Liver (tissue), 9 donors: Measurements from ENCODE around the gene TBC1D1. TPM values are rescaled to one million over a fixed set of nuclear protein-coding genes. Genes with fewer than 3 reads are reported as not detected.

Experiments used
- DNase-seq: peaks from one replicate; pipeline ENCODE4 v3.0.0-alpha.2; 2017; ENCODE audit warnings: low spot score
- H3K27ac ChIP-seq, 2 donors: one replicate each; pipeline ENCODE4 v1.7.0; 2013; ENCODE audit warnings: inconsistent platforms in 2 of 2, low read length in 2 of 2, control low read depth in 1 of 2, low read depth in 1 of 2, mild to moderate bottlenecking in 1 of 2
- H3K27me3 ChIP-seq, 4 donors: one replicate each; pipeline versions ENCODE4 v1.6.1 to v1.7.0; 2013; ENCODE audit warnings: low read length in 3 of 4, inconsistent platforms in 1 of 4, mild to moderate bottlenecking in 1 of 4, moderate library complexity in 1 of 4; ENCODE audit not compliant: control insufficient read depth in 4 of 4, insufficient read depth in 4 of 4
- H3K36me3 ChIP-seq, 4 donors: one replicate each; pipeline versions ENCODE4 v1.6.1 to v1.7.0; 2013; ENCODE audit warnings: low read length in 3 of 4, mild to moderate bottlenecking in 3 of 4, low read depth in 1 of 4, moderate library complexity in 1 of 4; ENCODE audit not compliant: control insufficient read depth in 4 of 4, insufficient read depth in 3 of 4
- H3K4me1 ChIP-seq, 4 donors: one replicate each; pipeline versions ENCODE4 v1.6.1 to v1.7.0; 2013; ENCODE audit warnings: low read length in 3 of 4, mild to moderate bottlenecking in 3 of 4, moderate library complexity in 1 of 4; ENCODE audit not compliant: control insufficient read depth in 4 of 4, insufficient read depth in 4 of 4
- H3K4me3 ChIP-seq, 3 donors: one replicate each; pipeline versions ENCODE4 v1.6.1 to v1.7.0; 2013; ENCODE audit warnings: low read length in 3 of 3, control low read depth in 1 of 3, low read depth in 1 of 3, mild to moderate bottlenecking in 1 of 3
- H3K9ac ChIP-seq, 2 donors: one replicate each; pipeline ENCODE4 v1.7.0; 2013; ENCODE audit warnings: low read length in 2 of 2, mild to moderate bottlenecking in 2 of 2, moderate library complexity in 2 of 2, control low read depth in 1 of 2, low read depth in 1 of 2
- H3K9me3 ChIP-seq, 4 donors: one replicate each; pipeline versions ENCODE4 v1.6.1 to v1.7.0; 2013; ENCODE audit warnings: low read length in 3 of 4; ENCODE audit not compliant: control insufficient read depth in 4 of 4
- EGR1 ChIP-seq, 2 donors: IDR thresholded peaks; 2 replicates each; pipeline ENCODE4 v1.6.1; 2016 to 2018; ENCODE audit warnings: antibody characterized with exemption in 2 of 2, low read depth in 2 of 2
- FOXA1 ChIP-seq: IDR thresholded peaks from 2 replicates; pipeline ENCODE4 v1.6.1; 2016; ENCODE audit warnings: antibody characterized with exemption
- FOXA2 ChIP-seq: IDR thresholded peaks from 2 replicates; pipeline ENCODE4 v1.6.1; 2016; ENCODE audit warnings: antibody characterized with exemption
- GABPA ChIP-seq, 2 donors: IDR thresholded peaks in 1 of 2; conservative IDR thresholded peaks in 1 of 2; 2 replicates each; pipeline ENCODE4 v1.6.1; 2016; ENCODE audit warnings: antibody characterized with exemption in 2 of 2, mild to moderate bottlenecking in 1 of 2, moderate library complexity in 1 of 2
- HNF4A ChIP-seq, 2 donors: conservative IDR thresholded peaks; 2 replicates each; pipeline ENCODE4 v1.6.1; 2016; ENCODE audit warnings: antibody characterized with exemption in 2 of 2, mild to moderate bottlenecking in 2 of 2
- HNF4G ChIP-seq: IDR thresholded peaks from 2 replicates; pipeline ENCODE4 v1.6.1; 2016; ENCODE audit warnings: antibody characterized with exemption
- JUND ChIP-seq, 2 donors: IDR thresholded peaks; 2 replicates each; pipeline ENCODE4 v1.6.1; 2016; ENCODE audit warnings: antibody characterized with exemption in 2 of 2
- NR2F2 ChIP-seq: IDR thresholded peaks from 2 replicates; pipeline ENCODE4 v1.6.1; 2016; ENCODE audit warnings: antibody characterized with exemption
- RAD21 ChIP-seq, 2 donors: IDR thresholded peaks; 2 replicates each; pipeline ENCODE4 v1.6.1; 2016; ENCODE audit warnings: antibody characterized with exemption in 2 of 2, mild to moderate bottlenecking in 2 of 2
- RXRA ChIP-seq, 2 donors: IDR thresholded peaks; 2 replicates each; pipeline ENCODE4 v1.6.1; 2017 to 2018; ENCODE audit warnings: antibody characterized with exemption in 2 of 2, mild to moderate bottlenecking in 1 of 2
- SP1 ChIP-seq: IDR thresholded peaks from 2 replicates; pipeline ENCODE4 v1.6.1; 2018; ENCODE audit warnings: antibody characterized with exemption, mild to moderate bottlenecking
- TAF1 ChIP-seq: conservative IDR thresholded peaks from 2 replicates; pipeline ENCODE4 v1.6.1; 2016; ENCODE audit warnings: antibody characterized with exemption, mild to moderate bottlenecking
- YY1 ChIP-seq: IDR thresholded peaks from 2 replicates; pipeline ENCODE4 v1.6.1; 2016; ENCODE audit warnings: antibody characterized with exemption, mild to moderate bottlenecking
- WGBS: extraction: QIAGEN DNeasy Blood & Tissue Kit; methylation state at CpG from one replicate; pipeline ENCODE4 v1.1.7; 2013; 5-methylcytosine and 5-hydroxymethylcytosine counted together
- polyA plus RNA-seq, 2 donors: library from polyadenylated mRNA; stranded (reverse) in 1 of 2; unstranded in 1 of 2; fragments of 200-250 nt in 1 of 2; fragments of >200 nt in 1 of 2; fragmentation: Nextera tagmentation in 1 of 2; extraction: Ambion mirVana in 1 of 2; gene quantifications; one replicate each; pipeline versions ENCODE4 v1.2.1 to v1.2.3, GENCODE V29; 2013 to 2015
- total RNA-seq, 2 donors: library from RNA; depleted of rRNA; stranded (reverse); fragments of >200 nt; gene quantifications; one replicate each; pipeline ENCODE4 v1.2.3, GENCODE V29; 2014
- TF ChIP-seq, protein P1 (sequence below): IDR thresholded peaks from 2 replicates; pipeline ENCODE4 v1.6.1; 2016; ENCODE audit warnings: antibody characterized with exemption, mild to moderate bottlenecking
- TF ChIP-seq, protein P2 (sequence below): IDR thresholded peaks from 2 replicates; pipeline ENCODE4 v1.6.1; 2016; ENCODE audit warnings: antibody characterized with exemption
- TF ChIP-seq, protein P3 (sequence below): IDR thresholded peaks from 2 replicates; pipeline ENCODE4 v1.6.1; 2016; ENCODE audit warnings: antibody characterized with exemption
- TF ChIP-seq, protein P4 (sequence below): IDR thresholded peaks from 2 replicates; pipeline ENCODE4 v1.6.1; 2016; ENCODE audit warnings: antibody characterized with exemption
- TF ChIP-seq, protein P5 (sequence below): fragments of 150-350 bp; IDR thresholded peaks from 2 replicates; pipeline ENCODE4 v1.5.1; 2017; ENCODE audit warnings: improper control_type of control experiment, low read depth, low read length; ENCODE audit not compliant: missing input control
- donor health status: healthy.
- donor health status: healthy.
- donor health status: healthy.
- donor health status: healthy.
- donor health status: healthy.

Gene TBC1D1
- total and polyA plus RNA-seq, 4 donors, result 15.6 to 41.4 (median 20.9) TPM

DNA sequence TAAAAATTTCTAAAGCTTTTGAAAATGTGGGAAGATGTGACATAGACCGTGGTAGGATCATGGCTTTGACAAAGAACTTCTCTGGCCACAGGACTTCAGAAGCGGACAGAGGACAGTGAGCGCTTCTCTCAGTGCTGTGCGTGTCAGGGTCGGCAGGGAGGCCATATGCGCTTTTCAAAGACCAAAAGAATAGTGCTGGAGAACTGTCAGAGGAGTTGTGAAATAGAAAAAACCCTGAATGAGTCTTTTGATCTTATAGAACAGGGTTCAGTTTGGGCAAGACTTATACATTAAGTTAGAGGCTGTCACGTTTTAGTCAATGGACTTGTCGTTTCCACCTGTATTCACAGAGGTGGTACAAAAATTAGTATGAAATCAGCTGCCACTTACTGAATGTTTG is 146.7 kb downstream of the TBC1D1 start:
- H3K27ac ChIP-seq, result no peak overlapping the region
- no peak overlapping the region for H3K4me3 ChIP-seq
- H3K27me3 ChIP-seq, result no peaks in the 10 kb centered on the region
- H3K9me3 ChIP-seq, result no peaks in the 10 kb centered on the region
- no peak for DNase-seq
- H3K4me1 ChIP-seq, result no peaks in the 10 kb centered on the region
- no peak overlapping the region for H3K9ac ChIP-seq
- 95% methylated on average over 8 of the region's 8 CpGs for WGBS
- H3K36me3 ChIP-seq, result peaks cover 0 to 19% (median 9%) of the 10 kb centered on the region in 4 donors
- TF ChIP-seq JUND (IDR thresholded peaks at IDR 0.05) (no peak), SP1 (no peak), EGR1 (IDR thresholded peaks at IDR 0.05; ENCODE audit: low read depth in 2 of 2) (no peak), NR2F2 (no peak), HNF4A (conservative IDR thresholded peaks at IDR 0.05) (no peak), GABPA (IDR thresholded peaks at IDR 0.05 in 1 of 2, conservative IDR thresholded peaks at IDR 0.05 in 1 of 2) (no peak), TAF1 (no peak), RXRA (IDR thresholded peaks at IDR 0.05) (no peak), HNF4G (no peak), RAD21 (IDR thresholded peaks at IDR 0.05) (no peak), YY1 (no peak), FOXA2 (no peak), FOXA1 (no peak)
- TF ChIP-seq, protein P1, sequence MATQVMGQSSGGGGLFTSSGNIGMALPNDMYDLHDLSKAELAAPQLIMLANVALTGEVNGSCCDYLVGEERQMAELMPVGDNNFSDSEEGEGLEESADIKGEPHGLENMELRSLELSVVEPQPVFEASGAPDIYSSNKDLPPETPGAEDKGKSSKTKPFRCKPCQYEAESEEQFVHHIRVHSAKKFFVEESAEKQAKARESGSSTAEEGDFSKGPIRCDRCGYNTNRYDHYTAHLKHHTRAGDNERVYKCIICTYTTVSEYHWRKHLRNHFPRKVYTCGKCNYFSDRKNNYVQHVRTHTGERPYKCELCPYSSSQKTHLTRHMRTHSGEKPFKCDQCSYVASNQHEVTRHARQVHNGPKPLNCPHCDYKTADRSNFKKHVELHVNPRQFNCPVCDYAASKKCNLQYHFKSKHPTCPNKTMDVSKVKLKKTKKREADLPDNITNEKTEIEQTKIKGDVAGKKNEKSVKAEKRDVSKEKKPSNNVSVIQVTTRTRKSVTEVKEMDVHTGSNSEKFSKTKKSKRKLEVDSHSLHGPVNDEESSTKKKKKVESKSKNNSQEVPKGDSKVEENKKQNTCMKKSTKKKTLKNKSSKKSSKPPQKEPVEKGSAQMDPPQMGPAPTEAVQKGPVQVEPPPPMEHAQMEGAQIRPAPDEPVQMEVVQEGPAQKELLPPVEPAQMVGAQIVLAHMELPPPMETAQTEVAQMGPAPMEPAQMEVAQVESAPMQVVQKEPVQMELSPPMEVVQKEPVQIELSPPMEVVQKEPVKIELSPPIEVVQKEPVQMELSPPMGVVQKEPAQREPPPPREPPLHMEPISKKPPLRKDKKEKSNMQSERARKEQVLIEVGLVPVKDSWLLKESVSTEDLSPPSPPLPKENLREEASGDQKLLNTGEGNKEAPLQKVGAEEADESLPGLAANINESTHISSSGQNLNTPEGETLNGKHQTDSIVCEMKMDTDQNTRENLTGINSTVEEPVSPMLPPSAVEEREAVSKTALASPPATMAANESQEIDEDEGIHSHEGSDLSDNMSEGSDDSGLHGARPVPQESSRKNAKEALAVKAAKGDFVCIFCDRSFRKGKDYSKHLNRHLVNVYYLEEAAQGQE, result no peak
- TF ChIP-seq, protein P2, sequence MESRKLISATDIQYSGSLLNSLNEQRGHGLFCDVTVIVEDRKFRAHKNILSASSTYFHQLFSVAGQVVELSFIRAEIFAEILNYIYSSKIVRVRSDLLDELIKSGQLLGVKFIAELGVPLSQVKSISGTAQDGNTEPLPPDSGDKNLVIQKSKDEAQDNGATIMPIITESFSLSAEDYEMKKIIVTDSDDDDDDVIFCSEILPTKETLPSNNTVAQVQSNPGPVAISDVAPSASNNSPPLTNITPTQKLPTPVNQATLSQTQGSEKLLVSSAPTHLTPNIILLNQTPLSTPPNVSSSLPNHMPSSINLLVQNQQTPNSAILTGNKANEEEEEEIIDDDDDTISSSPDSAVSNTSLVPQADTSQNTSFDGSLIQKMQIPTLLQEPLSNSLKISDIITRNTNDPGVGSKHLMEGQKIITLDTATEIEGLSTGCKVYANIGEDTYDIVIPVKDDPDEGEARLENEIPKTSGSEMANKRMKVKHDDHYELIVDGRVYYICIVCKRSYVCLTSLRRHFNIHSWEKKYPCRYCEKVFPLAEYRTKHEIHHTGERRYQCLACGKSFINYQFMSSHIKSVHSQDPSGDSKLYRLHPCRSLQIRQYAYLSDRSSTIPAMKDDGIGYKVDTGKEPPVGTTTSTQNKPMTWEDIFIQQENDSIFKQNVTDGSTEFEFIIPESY, result no peak
- TF ChIP-seq, protein P3, sequence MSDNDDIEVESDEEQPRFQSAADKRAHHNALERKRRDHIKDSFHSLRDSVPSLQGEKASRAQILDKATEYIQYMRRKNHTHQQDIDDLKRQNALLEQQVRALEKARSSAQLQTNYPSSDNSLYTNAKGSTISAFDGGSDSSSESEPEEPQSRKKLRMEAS, result no peak
- TF ChIP-seq, protein P4, sequence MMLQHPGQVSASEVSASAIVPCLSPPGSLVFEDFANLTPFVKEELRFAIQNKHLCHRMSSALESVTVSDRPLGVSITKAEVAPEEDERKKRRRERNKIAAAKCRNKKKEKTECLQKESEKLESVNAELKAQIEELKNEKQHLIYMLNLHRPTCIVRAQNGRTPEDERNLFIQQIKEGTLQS, result no peak
- TF ChIP-seq, protein P5, sequence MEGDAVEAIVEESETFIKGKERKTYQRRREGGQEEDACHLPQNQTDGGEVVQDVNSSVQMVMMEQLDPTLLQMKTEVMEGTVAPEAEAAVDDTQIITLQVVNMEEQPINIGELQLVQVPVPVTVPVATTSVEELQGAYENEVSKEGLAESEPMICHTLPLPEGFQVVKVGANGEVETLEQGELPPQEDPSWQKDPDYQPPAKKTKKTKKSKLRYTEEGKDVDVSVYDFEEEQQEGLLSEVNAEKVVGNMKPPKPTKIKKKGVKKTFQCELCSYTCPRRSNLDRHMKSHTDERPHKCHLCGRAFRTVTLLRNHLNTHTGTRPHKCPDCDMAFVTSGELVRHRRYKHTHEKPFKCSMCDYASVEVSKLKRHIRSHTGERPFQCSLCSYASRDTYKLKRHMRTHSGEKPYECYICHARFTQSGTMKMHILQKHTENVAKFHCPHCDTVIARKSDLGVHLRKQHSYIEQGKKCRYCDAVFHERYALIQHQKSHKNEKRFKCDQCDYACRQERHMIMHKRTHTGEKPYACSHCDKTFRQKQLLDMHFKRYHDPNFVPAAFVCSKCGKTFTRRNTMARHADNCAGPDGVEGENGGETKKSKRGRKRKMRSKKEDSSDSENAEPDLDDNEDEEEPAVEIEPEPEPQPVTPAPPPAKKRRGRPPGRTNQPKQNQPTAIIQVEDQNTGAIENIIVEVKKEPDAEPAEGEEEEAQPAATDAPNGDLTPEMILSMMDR, result no peak
